ENCODE data around the gene PRICKLE1.

PRICKLE1 gene

DNA sequence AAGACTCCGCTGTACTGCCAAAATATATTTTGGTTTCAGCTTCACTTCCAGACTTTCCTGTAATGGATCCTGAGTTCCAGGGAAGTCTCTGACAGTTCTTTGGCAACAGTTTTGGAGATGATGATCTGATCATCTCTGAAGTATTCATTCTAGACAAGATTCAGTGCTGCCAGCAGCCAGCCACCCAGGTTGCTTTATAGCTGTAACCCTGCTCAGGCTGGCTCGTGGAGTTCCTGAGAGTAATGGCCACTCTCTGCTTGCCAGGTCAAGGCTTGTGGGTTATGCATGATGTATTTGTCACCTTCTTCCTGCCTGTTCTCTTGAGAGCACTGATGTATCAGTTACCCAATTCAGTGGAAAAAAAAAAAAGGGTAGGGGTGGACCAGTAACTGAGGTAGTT is 139.3 kb downstream of the PRICKLE1 start:
- DNase-seq (ENCODE audit: low read depth in 3 of 3), result no peak

DNA sequence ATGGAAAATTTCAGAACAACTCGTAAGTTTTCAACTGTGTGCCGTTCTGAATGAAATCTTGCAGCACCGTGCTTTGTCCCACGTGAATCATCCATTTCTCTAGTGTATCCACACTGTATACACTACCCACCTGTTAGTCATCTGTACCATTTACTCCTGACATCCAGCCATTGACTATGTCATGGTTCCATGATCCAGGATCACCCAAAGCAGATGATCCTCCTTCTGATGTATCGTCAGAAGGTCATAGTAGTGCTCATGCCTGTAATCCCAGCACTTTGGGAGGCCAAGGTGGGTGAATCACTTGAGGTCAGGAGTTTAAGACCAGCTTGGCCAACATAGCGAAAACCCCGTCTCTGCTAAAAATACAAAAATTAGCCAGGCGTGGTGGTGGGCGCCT is 140.7 kb downstream of the PRICKLE1 start:
- no peak for DNase-seq (ENCODE audit: low read depth in 3 of 3)

DNA sequence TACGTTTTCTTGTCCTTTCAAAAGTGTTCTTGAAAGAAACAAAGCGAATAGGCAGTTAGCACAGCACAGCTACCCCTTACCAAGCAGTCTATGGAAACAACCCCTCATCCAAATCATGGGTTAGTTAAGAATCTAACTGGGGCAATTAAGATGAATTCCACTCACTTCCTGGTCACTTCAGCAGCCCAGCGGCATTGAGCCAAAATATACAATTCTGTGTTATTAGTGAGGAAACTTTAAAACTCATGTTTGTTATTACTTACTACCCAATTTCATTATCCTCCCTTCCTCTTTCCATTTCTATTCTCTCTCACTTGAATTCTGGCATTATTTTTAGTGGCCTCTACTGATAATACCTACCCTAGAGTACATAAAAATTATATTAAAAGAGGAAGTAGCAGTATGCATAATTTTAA is 142.2 kb downstream of the PRICKLE1 start:
- no peak for DNase-seq (ENCODE audit: low read depth in 3 of 3)

DNA sequence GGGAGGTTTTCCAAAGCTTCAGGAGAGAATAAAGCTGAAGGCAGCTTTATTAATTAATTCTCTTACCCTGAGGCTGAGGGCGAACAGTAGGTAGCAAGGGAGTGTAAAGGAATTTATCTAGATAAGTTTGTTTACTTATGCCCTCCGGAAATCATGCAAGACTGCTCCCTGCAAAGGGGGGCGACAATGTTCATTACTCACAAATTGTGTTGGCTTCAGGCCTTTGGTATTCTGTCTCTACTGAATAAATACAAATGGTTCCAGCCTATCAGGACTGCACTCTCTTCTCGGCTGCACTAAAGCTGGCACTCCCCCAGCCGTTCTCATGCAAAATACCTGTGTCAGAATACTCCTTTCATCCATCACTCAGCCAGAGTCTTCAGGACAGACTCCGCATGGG is 142.8 kb downstream of the PRICKLE1 start:
- no peak for DNase-seq (ENCODE audit: low read depth in 3 of 3)

DNA sequence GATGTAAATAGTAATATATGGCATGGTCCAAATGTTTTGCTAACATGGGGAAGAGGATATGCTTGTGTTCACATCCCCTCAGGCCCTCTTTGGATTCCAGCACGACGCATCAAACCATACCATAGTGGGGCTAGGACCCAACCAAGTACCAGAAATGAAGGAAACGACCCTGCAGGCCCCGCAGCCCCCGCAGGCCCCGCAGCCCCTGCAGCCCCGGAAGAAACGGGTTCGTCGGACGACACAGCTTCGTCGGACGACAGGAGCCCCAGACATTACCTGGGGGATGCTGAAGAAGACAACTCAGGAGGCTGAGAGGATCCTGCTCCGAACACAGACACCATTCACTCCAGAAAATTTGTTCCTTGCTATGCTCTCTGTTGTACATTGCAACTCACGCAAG is 143.7 kb downstream of the PRICKLE1 start:
- DNase-seq (ENCODE audit: low read depth in 3 of 3), result no peak

DNA sequence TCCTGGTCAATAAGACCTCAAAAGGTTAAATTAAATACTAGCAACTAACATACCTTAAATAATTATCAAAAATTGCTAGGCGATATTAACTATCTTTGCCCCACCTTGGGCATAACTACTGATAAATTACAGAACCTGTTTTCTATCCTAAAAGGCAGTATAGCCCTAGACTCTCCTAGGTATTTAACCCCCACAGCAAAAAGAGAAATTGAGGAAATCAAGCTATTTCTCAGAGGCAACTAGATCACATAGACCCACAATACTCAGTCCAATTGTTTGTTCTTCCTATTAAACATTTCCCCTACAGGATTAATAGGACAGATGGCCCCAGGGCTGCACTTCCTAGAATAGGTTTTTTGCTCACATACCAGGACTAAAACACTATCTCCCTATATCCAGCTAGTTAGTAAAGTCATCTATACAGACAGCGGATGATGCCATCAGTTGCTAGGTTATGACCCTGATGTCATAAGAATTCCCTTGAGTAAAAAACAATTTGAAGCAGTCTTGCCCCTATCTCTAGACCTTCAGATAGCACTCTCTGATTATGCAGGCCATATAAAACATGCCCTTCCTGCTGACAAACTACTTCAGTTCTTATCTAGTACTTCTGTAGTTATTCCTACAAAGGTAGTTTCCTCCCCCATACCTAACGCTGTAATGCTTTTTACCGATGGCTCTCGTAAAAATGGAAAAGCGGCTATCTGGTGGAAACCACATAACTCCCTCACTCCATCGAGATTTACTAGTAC is 145.2 kb downstream of the PRICKLE1 start:
- DNase-seq (ENCODE audit: low read depth in 3 of 3), result no peak

DNA sequence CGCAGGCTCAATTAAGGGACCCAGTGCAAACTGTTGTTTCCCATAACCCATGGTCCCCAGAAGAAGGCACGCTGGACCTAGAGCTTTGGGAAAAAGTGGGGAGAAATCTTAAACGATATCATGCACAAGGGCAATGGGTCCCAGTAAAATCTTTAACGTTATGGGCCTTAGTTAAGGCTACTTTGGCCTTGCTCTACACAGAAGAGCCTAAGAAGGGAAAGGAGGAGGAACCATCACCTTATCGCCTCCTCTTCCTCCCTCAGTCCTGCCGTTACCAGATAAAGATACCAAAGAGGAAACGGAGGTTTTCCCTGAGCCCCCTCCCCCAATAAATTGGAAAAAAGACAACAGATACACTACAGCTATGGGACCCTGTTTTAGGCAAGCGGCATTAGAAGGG is 146.7 kb downstream of the PRICKLE1 start:
- no peak for DNase-seq (ENCODE audit: low read depth in 3 of 3)

DNA sequence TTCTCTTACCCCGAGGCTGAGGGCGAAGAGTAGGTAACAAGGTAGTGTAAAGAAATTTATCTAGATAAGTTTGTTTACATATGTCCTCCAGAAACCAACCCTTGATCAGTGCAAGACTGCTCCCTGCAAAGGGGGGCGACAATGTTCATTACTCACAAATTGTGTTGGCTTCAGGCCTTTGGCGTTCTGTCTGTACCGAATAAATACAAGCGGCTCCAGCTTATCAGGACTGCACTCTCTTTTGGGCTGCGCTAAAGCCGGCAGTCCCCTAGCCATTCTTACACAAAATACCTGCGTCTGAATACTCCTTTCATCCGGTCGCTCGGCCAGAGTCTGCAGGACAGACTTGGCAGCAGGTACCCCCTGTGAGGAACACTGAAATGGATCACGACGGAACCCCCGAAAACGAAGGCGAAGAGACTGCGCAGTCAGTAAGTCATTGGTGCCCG is 147.2 kb downstream of the PRICKLE1 start:
- DNase-seq (ENCODE audit: low read depth in 3 of 3), result no peak

DNA sequence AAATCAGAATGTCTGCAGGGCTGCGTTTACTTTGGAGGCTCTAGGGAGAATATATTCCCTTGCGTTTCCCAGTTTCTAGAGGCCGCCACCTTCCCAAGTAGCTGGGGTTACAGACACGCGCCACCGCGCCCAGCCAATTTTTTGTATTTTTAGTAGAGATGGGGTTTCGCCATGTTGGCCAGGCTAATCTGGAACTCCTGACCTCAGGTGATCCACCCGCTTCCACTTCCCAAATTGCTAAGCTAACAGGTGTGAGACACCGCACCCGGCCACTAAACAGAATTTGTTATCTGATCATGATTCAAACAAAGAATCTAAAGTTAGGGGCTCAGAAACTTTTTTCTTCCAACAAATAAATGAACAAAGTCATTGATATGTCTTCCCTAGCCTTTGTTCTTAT is 148.9 kb downstream of the PRICKLE1 start:
- DNase-seq (ENCODE audit: low read depth in 3 of 3), result no peak

DNA sequence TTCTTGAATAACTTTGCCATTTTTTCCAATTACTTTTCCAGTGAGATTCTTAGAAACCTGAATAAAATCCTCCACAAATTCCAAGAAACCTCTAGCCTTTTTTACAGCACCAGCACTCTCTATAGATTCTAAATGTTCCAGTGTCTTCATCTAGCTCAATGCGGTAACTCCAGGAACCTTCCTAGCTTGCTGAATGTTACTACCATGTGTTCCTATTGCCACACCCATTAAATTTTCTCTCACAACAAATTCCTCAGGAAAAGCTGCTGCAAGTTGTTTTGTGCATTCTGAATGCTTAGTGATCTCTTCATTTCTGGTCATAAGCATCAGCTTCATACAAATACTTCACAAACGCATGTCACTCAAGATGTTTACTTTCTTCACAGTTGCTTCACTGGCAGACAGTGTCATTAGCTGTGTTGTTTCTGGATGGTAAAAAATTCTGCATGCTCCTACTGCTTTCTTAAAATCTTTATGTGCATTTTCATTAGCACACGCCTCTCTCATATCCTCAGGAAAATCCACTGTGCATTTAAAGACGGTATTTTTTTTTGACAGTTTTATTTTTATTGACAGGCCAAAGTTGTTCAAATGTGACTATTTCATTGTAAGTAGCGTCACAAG is 156.9 kb downstream of the PRICKLE1 start:
- DNase-seq (ENCODE audit: low read depth in 3 of 3), result no peak

DNA sequence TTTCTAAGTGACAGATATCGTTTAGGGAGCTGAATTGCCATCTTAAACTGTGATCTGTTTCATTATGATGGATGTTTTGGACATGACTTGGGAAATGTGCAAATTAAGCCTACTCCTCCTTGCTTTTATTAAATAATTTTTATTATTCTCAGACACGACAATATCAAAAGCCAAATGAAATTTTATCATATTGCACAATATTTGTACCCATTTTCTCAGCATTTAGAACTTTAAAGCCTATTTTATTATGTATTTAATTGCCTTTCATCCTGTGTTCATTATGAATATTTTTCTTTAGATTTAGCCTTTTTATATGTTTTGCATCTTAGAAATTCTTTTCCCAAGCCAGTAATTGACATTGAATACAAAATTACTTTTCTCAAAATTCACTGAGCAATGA is 160.7 kb downstream of the PRICKLE1 start:
- DNase-seq (ENCODE audit: low read depth in 3 of 3), result no peak

DNA sequence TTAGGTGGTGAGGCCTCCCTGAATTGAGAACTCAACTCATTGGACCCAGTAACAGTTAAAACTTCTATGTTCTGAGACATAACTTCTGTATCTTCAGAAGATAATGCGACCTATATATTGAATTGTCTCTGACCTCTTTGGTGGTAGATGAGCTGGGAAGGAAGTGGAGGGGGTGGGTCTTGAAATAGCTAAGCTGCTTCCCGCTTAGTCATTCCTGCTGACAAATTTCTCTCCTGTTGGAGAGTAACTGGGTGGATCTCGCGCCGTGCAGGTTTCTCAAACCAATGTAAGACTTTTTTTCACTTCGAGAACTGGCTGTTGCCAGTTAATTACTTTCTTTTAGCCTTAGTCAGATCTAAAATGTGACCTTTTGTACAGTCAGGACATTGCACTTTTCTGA is 162.8 kb downstream of the PRICKLE1 start:
- DNase-seq (ENCODE audit: low read depth in 3 of 3), result no peak

DNA sequence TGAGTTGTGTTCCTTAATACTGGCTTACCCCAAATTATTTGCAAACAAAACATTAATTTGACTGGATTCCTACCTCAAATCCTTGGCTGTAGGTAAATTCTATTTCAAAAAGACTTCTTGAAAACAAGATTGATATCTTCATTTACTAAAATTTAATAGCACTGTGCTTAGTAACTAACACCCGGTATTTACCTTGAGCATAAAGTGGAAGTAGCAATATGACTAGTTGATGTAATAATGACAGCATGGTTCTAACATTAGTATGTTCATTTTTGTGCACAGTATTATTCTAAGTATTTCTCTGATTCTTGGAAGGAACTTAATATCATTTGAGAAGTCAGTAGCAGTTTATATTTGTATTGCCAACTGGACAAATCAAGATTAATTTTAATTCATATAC is 166.8 kb downstream of the PRICKLE1 start:
- DNase-seq (ENCODE audit: low read depth in 3 of 3), result no peak

DNA sequence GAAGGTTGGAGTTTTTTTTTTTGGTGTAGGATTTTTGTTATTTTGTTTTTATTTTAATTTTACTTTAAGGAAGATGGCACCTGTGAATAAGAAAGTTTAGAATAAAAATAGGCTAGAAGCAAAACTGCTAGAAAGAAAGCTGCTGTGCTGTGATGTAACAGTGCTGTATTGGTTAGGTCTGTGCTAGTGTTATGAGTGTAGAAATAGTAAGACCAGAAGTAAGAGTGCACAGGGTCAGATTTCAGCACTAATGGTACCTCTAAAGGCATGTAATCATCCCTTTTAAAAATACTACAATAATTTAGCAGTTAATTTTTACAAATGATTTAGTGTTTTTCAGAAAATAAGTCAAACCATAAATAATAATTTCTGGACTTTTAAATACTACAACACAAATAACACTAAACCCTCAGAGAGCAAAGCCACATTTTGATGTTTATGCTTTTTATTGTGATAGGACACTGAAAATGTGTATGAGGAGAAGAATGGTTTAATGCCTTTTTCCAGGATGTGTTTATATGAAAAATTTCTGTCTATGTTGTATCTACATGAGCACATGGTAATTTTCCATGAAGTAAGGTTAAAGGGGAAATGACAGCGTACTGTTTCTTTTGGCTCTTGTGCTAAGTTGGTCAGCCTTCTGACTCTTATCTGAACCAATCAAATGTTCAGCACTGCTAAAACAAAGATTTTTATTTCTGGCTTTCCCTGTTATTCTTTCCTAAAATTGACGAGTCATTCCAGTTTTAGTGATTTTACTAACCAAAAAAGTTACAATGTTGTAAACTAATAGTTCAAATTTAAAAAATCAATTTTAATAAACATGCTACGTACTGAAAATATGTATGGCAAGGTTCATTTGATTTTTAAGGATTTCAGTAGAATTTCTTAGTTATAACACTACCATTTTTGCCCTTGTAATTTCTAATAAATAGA is 167.4 kb downstream of the PRICKLE1 start:
- no peak for DNase-seq (ENCODE audit: low read depth in 3 of 3)

DNA sequence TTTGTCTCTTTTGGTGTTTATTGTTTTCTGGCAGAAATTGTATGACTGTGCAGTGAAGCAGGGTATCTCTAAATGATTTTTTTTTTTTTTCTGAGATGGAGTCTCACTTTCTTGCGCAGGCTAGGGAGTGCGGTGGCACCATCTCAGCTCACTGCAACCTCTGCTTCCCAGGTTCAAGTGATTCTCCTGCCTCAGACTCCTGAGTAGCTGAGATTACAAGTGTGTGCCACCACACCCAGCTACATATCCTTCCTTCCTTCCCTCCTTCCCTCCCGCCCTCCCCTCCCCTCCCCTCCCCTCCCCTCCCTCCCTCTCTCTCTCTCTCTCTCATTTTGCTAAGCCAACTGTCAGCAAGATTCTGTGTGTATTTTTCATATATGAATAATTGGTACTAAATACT is 169.2 kb downstream of the PRICKLE1 start:
- DNase-seq (ENCODE audit: low read depth in 3 of 3), result no peak

DNA sequence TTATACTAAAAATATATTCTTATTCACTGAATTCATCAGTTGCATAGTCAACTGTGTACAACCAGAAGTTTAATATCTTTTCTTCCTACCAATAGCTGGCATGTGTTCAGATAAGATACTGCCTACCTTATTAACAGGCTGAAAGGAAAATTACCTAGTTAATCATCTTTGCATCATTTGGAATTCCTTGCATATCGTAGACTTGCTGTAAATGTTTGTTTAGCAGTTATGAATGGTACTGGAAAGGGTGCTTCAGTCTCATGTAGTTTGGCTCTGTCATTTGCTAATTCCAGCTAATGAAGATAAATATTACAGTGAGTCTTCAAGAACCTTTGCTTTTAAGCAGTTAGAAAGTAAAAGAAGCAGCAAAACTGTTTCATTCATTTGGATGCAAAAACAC is 179.2 kb downstream of the PRICKLE1 start:
- DNase-seq (ENCODE audit: low read depth in 3 of 3), result no peak

DNA sequence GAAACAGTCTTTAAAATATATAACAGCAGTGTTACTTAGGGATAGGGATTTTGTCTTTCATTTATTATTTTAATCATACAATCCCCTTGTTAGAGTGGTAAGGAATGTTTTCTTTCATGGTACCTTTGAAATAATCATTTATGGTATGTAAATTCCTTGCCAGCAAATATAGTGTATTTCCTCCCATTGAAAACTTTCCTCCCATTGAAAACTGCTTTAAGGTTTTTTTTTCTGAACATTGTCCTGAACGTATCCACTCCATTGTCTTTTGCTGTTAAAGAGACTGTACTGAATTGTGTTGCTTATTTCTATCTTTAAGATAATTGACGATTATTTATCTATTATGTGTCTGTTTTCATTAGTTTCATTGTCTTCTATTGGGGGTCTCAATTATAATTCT is 180.1 kb downstream of the PRICKLE1 start:
- no peak for DNase-seq (ENCODE audit: low read depth in 3 of 3)

DNA sequence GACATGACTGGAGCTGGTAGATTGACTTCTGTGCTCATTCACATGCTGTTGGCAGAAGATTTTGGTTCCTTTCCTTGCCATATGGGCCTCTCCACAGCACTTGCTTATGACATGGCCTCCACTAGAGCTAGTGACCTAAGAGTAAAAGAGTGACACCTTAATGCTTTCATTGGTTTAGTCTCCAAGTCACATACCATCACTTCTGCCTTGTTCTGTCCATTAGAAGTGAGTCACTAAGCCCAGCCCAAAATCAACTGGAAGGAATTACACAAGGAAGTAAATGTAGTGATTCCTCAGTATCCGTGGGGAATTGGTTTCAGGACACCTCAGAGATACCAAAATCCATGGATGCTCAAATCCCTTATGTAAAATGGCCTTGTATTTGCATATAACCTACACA is 182.2 kb downstream of the PRICKLE1 start:
- no peak for DNase-seq (ENCODE audit: low read depth in 3 of 3)
